Loucy (cell line): Measurements from ENCODE around the gene TASOR2.
A peak's percentile ranks its signal among the peaks of the same experiment; 100 is the strongest.

Source experiments
- H2AFZ ChIP-seq: fragments of 200-600 bp; sonication (generic); 2 replicates; pipeline ENCODE4 v1.6.0; 2016; ENCODE audit warnings: antibody characterized with exemption, mild to moderate bottlenecking, low read length, moderate library complexity
- H3F3A ChIP-seq: fragments of 200-600 bp; 2 replicates; pipeline ENCODE4 v1.6.0; 2016; ENCODE audit warnings: antibody characterized with exemption, low read depth, mild to moderate bottlenecking
- H3K27me3 ChIP-seq: fragments of 200-600 bp; sonication (generic); 2 replicates; pipeline ENCODE4 v1.6.1; 2014; ENCODE audit warnings: low read length, mild to moderate bottlenecking; ENCODE audit not compliant: insufficient read depth, poor library complexity, severe bottlenecking
- H3K36me3 ChIP-seq: fragments of 200-600 bp; sonication (generic); 2 replicates; pipeline ENCODE4 v1.6.1; 2016; ENCODE audit warnings: low read length; ENCODE audit not compliant: insufficient read depth
- H3K4me1 ChIP-seq: fragments of 200-600 bp; sonication (generic); 2 replicates; pipeline ENCODE4 v1.5.1; 2014; ENCODE audit warnings: low read length, mild to moderate bottlenecking; ENCODE audit not compliant: insufficient read depth, poor library complexity, severe bottlenecking
- H3K4me2 ChIP-seq: fragments of 200-600 bp; sonication (generic); 2 replicates; pipeline ENCODE4 v1.6.0; 2014; ENCODE audit warnings: antibody characterized with exemption, low read length, low read depth, mild to moderate bottlenecking; ENCODE audit not compliant: poor library complexity, severe bottlenecking
- H3K4me3 ChIP-seq: fragments of 200-600 bp; sonication (generic); 2 replicates; pipeline ENCODE4 v1.5.1; 2014; ENCODE audit warnings: low read length, mild to moderate bottlenecking, mixed read lengths; ENCODE audit not compliant: poor library complexity, severe bottlenecking
- H3K79me2 ChIP-seq: fragments of 200-600 bp; sonication (generic); 2 replicates; pipeline ENCODE4 v1.6.1; 2014; ENCODE audit warnings: low read length; ENCODE audit not compliant: insufficient read depth
- H3K9ac ChIP-seq: fragments of 200-600 bp; sonication (generic); 2 replicates; pipeline ENCODE4 v1.6.0; 2014; ENCODE audit warnings: mild to moderate bottlenecking, low read depth, low read length, moderate library complexity; ENCODE audit not compliant: poor library complexity, severe bottlenecking
- H3K9me2 ChIP-seq: fragments of 200-600 bp; sonication (generic); replicated peaks from 2 replicates; pipeline ENCODE4 v1.6.1; 2016; ENCODE audit warnings: low read depth, low read length, mixed read lengths
- H3K9me3 ChIP-seq: fragments of 200-600 bp; sonication (generic); 2 replicates; pipeline ENCODE4 v1.6.1; 2014; ENCODE audit warnings: mild to moderate bottlenecking, antibody characterized with exemption, low read length, low read depth; ENCODE audit not compliant: insufficient read depth
- H4K20me1 ChIP-seq: fragments of 200-600 bp; sonication (generic); 2 replicates; pipeline ENCODE4 v1.6.0; 2014; ENCODE audit warnings: antibody characterized with exemption, low read length, mild to moderate bottlenecking; ENCODE audit not compliant: insufficient read depth, poor library complexity, severe bottlenecking
- CTCF ChIP-seq: fragments of 200-600 bp; sonication (generic); conservative IDR thresholded peaks from 2 replicates; pipeline ENCODE4 v1.5.1; 2014; ENCODE audit warnings: mild to moderate bottlenecking, antibody characterized with exemption, low read length
- EZH2phosphoT487 ChIP-seq: fragments of 200-600 bp; IDR thresholded peaks from 2 replicates; pipeline ENCODE4 v1.6.1; 2018; ENCODE audit warnings: antibody characterized with exemption, mild to moderate bottlenecking, moderate library complexity, borderline replicate concordance

Gene TASOR2

GRCh38 chr10:5666008-5666840 is 18.4 kb upstream of the TASOR2 start, which contains the start of gene ASB13:
TSS of gene ASB13 (minus strand) at chr10:5666595. CDS start at chr10:5666551, 44 bp downstream.
- no peaks in the 10 kb centered on the region for H3K9me2 ChIP-seq
- peak within 1 kb of the TSS; percentile 93 for H3K4me2 ChIP-seq
- no peak for TF ChIP-seq CTCF
- no peaks in the 10 kb centered on the region for H4K20me1 ChIP-seq
- peaks cover 25% of the 10 kb centered on the region for H3K4me1 ChIP-seq
- no peaks in the 10 kb centered on the region for H3K9me3 ChIP-seq
- H3K4me3 ChIP-seq: peak within 1 kb of the TSS; percentile 83
- H2AFZ ChIP-seq: peak within 1 kb of the TSS; percentile 87
- H3K36me3 ChIP-seq: no peaks in the 10 kb centered on the region
- H3F3A ChIP-seq: no peaks in the 10 kb centered on the region; the same call in 1 of the 2 replicates
- peak within 1 kb of the TSS; percentile 77 for H3K9ac ChIP-seq
- H3K79me2 ChIP-seq: peaks cover 12% of the 10 kb centered on the region; the same call in 1 of the 2 replicates
- no peaks in the 10 kb centered on the region for H3K27me3 ChIP-seq

GRCh38 chr10:5666841-5667630 is 17.6 kb upstream of the TASOR2 start:
- no peak for TF ChIP-seq EZH2phosphoT487
- TF ChIP-seq CTCF: no peak
- Histone ChIP-seq H2AFZ (peak overlapping the region; percentile 87), H3F3A (no peaks in the 10 kb centered on the region; the same call in 1 of the 2 replicates), H3K9ac (peak overlapping the region; percentile 77), H3K9me3 (no peaks in the 10 kb centered on the region), H3K27me3 (no peaks in the 10 kb centered on the region), H4K20me1 (no peaks in the 10 kb centered on the region), H3K4me2 (peak overlapping the region; percentile 93), H3K9me2 (no peaks in the 10 kb centered on the region), H3K36me3 (no peaks in the 10 kb centered on the region), H3K79me2 (peaks cover 12% of the 10 kb centered on the region; the same call in 1 of the 2 replicates), H3K4me3 (peak overlapping the region; percentile 83), H3K4me1 (peaks cover 25% of the 10 kb centered on the region)

GRCh38 chr10:5668429-5668828 is 16.2 kb upstream of the TASOR2 start:
- Histone ChIP-seq H3K27me3 (no peaks in the 10 kb centered on the region), H3K9ac (no peak overlapping the region), H3K9me2 (no peaks in the 10 kb centered on the region), H3K4me3 (no peak overlapping the region), H3K9me3 (no peaks in the 10 kb centered on the region), H3K79me2 (peaks cover 12% of the 10 kb centered on the region; the same call in 1 of the 2 replicates), H3K36me3 (no peaks in the 10 kb centered on the region), H3K4me1 (peaks cover 17% of the 10 kb centered on the region), H3K4me2 (no peak overlapping the region), H2AFZ (no peak overlapping the region), H3F3A (no peaks in the 10 kb centered on the region; the same call in 1 of the 2 replicates), H4K20me1 (no peaks in the 10 kb centered on the region)
- TF ChIP-seq CTCF (no peak), EZH2phosphoT487 (no peak)
